H1 (cell line): ENCODE results near the gene CIITA. TPM values are rescaled to one million over a fixed set of nuclear protein-coding genes. Genes with fewer than 3 reads are reported as not detected.
"Not testable (repeated sequence)": the region's sequence is repeated elsewhere in the genome, so short reads cannot be mapped to it uniquely, and the experiment has no call there.

ENCODE experiments used
- CTCF ChIA-PET: fragments of 300-600 bp; sonication (Branson Sonifier 250); formaldehyde crosslinking; loops from one replicate; lab custom pipeline; 2021; ENCODE audit not compliant: partially characterized antibody; lab: Charles Lee
- POLR2A ChIA-PET: fragments of 300-600 bp; sonication (Branson Sonifier 250); formaldehyde crosslinking; loops from one replicate; lab custom pipeline; 2021; ENCODE audit warnings: inconsistent platforms; ENCODE audit not compliant: partially characterized antibody; lab: Charles Lee
- DNase-seq, 2 experiments: peaks; one replicate each; pipeline versions ENCODE4 v3.0.0 to v3.0.0-alpha.2; 2010 to 2022; ENCODE audit warnings: low spot score in 2 of 2, low read depth in 1 of 2, mixed read lengths in 1 of 2
- FAIRE-seq: peaks from 2 replicates; lab custom pipeline; 2011; peaks lifted over from hg19 to GRCh38; lab: Jason Lieb, UNC
- H2AFZ ChIP-seq: 2 replicates; pipeline ENCODE4 v1.8.1; 2012; ENCODE audit warnings: low read length, inconsistent platforms
- H2AK5ac ChIP-seq: 2 replicates; pipeline ENCODE4 v1.6.1; 2013; ENCODE audit warnings: low read depth, low read length
- H2BK120ac ChIP-seq: replicated peaks from 2 replicates; pipeline ENCODE3; 2013; ENCODE audit warnings: low read depth, low read length, inconsistent platforms
- H2BK12ac ChIP-seq: 2 replicates; pipeline ENCODE4 v1.6.1; 2013; ENCODE audit warnings: low read depth, low read length
- H2BK15ac ChIP-seq: 2 replicates; pipeline ENCODE4 v1.6.1; 2013; ENCODE audit warnings: low read length
- H2BK20ac ChIP-seq: 2 replicates; pipeline ENCODE4 v1.6.1; 2013; ENCODE audit warnings: low read length
- H2BK5ac ChIP-seq: 2 replicates; pipeline ENCODE4 v1.6.1; 2013; ENCODE audit warnings: low read depth, low read length
- H3K14ac ChIP-seq: 2 replicates; pipeline ENCODE4 v1.6.1; 2013; ENCODE audit warnings: inconsistent platforms; ENCODE audit not compliant: insufficient read length
- H3K18ac ChIP-seq: 2 replicates; pipeline ENCODE4 v1.6.1; 2013; ENCODE audit warnings: low read length; ENCODE audit errors: extremely low read depth
- H3K23ac ChIP-seq: 2 replicates; pipeline ENCODE4 v1.6.1; 2013; ENCODE audit warnings: inconsistent platforms; ENCODE audit not compliant: insufficient read length
- H3K23me2 ChIP-seq: 2 replicates; pipeline ENCODE4 v1.6.1; 2013; ENCODE audit warnings: low read depth, low read length
- H3K27ac ChIP-seq: 2 replicates; pipeline ENCODE4 v1.6.1; 2011; ENCODE audit warnings: low read depth, low read length, inconsistent platforms
- H3K27me3 ChIP-seq, 4 experiments: replicated peaks in 1 of 4; 1 replicate in 1 of 4; 2 replicates in 3 of 4; pipeline versions ENCODE4 v1.6.1 to v1.8.1; 2011 to 2013; ENCODE audit warnings: low read length in 3 of 4, mild to moderate bottlenecking in 3 of 4, inconsistent platforms in 2 of 4, mixed read lengths in 2 of 4, moderate library complexity in 1 of 4; ENCODE audit not compliant: control insufficient read depth in 3 of 4, insufficient read depth in 3 of 4; ENCODE audit errors: extremely low read depth in 1 of 4
- H3K36me3 ChIP-seq, 4 experiments: 2 replicates each; pipeline versions ENCODE4 v1.6.1 to v1.8.1; 2011 to 2013; ENCODE audit warnings: mild to moderate bottlenecking in 4 of 4, low read length in 3 of 4, moderate library complexity in 2 of 4, control low read depth in 1 of 4, inconsistent platforms in 1 of 4; ENCODE audit not compliant: insufficient read depth in 4 of 4, control insufficient read depth in 2 of 4
- H3K4ac ChIP-seq: replicated peaks from 2 replicates; pipeline ENCODE3; 2013; ENCODE audit warnings: low read length, low read depth, mixed read lengths, inconsistent platforms; ENCODE audit not compliant: insufficient read length
- H3K4me1 ChIP-seq, 4 experiments: replicated peaks in 1 of 4; 1 replicate in 1 of 4; 2 replicates in 3 of 4; pipeline versions ENCODE4 v1.6.1 to v1.8.1; 2011 to 2013; ENCODE audit warnings: low read length in 3 of 4, inconsistent platforms in 2 of 4, mixed read lengths in 1 of 4; ENCODE audit not compliant: insufficient read depth in 4 of 4, control insufficient read depth in 3 of 4
- H3K4me2 ChIP-seq, 2 experiments: 2 replicates each; pipeline versions ENCODE4 v1.6.1 to v1.8.1; 2011 to 2013; ENCODE audit warnings: low read depth in 2 of 2, low read length in 2 of 2, control low read depth in 1 of 2, inconsistent platforms in 1 of 2, mild to moderate bottlenecking in 1 of 2; ENCODE audit not compliant: insufficient read depth in 1 of 2
- H3K4me3 ChIP-seq, 4 experiments: fragments of 200-600, 300-600 bp in 1 of 4; sonication (generic), shearing (Covaris generic), sonication (Bioruptor Twin) in 1 of 4; 2 replicates each; pipeline versions ENCODE4 v1.5.1 to v1.8.1; 2011 to 2016; ENCODE audit warnings: low read length in 4 of 4, low read depth in 3 of 4, control low read depth in 2 of 4, inconsistent platforms in 2 of 4, mild to moderate bottlenecking in 2 of 4, mixed read lengths in 1 of 4, moderate library complexity in 1 of 4; ENCODE audit not compliant: insufficient read depth in 2 of 4; ENCODE audit errors: extremely low read depth in 1 of 4
- H3K56ac ChIP-seq: replicated peaks from 2 replicates; pipeline ENCODE3; 2013; ENCODE audit warnings: low read depth, mild to moderate bottlenecking, mixed read lengths, low read length, inconsistent platforms; ENCODE audit not compliant: insufficient read length
- H3K79me1 ChIP-seq: 2 replicates; pipeline ENCODE4 v1.6.1; 2013; ENCODE audit warnings: low read depth, low read length, control low read depth
- H3K79me2 ChIP-seq, 2 experiments: 2 replicates each; pipeline versions ENCODE4 v1.6.1 to v1.8.1; 2012 to 2013; ENCODE audit warnings: low read length in 2 of 2, mild to moderate bottlenecking in 2 of 2, inconsistent platforms in 1 of 2; ENCODE audit not compliant: insufficient read depth in 2 of 2, control insufficient read depth in 1 of 2
- H3K9ac ChIP-seq, 4 experiments: replicated peaks in 1 of 4; 1 replicate in 1 of 4; 2 replicates in 3 of 4; pipeline versions ENCODE4 v1.6.1 to v1.8.1; 2011 to 2013; ENCODE audit warnings: low read depth in 3 of 4, low read length in 3 of 4, control low read depth in 2 of 4, mild to moderate bottlenecking in 2 of 4, moderate library complexity in 2 of 4, inconsistent platforms in 1 of 4; ENCODE audit errors: extremely low read depth in 1 of 4
- H3K9me3 ChIP-seq, 2 experiments: 2 replicates each; pipeline versions ENCODE4 v1.6.1 to v1.8.1; 2012 to 2013; ENCODE audit warnings: mild to moderate bottlenecking in 2 of 2, moderate library complexity in 2 of 2, control low read depth in 1 of 2, inconsistent platforms in 1 of 2, low read depth in 1 of 2, low read length in 1 of 2, mixed read lengths in 1 of 2; ENCODE audit not compliant: insufficient read depth in 2 of 2
- H4K20me1 ChIP-seq, 2 experiments: replicated peaks in 1 of 2; 2 replicates each; pipeline versions ENCODE3 to v1.8.1; 2011 to 2013; ENCODE audit warnings: inconsistent platforms in 2 of 2, low read length in 2 of 2, mild to moderate bottlenecking in 1 of 2; ENCODE audit not compliant: insufficient read depth in 2 of 2, control insufficient read depth in 1 of 2
- H4K5ac ChIP-seq: 2 replicates; pipeline ENCODE4 v1.6.1; 2013; ENCODE audit warnings: low read length, low read depth, mixed read lengths, inconsistent platforms; ENCODE audit not compliant: insufficient read length
- H4K8ac ChIP-seq: 2 replicates; pipeline ENCODE4 v1.8.0; 2013; ENCODE audit warnings: mild to moderate bottlenecking, moderate library complexity, low read length, inconsistent platforms; ENCODE audit not compliant: insufficient read depth; ENCODE audit errors: extremely low read depth
- H4K91ac ChIP-seq: replicated peaks from 2 replicates; pipeline ENCODE3; 2013; ENCODE audit warnings: low read length, mixed read lengths, inconsistent platforms; ENCODE audit not compliant: insufficient read length
- WGBS, 2 experiments: shearing (Covaris generic) in 1 of 2; methylation state at CpG; one replicate each; pipeline versions ENCODE4 v1.1.6 to v1.1.7; 2013 to 2015; ENCODE audit warnings: low lambda C conversion rate in 2 of 2, mixed read lengths in 2 of 2, inconsistent platforms in 1 of 2, low coverage in 1 of 2, missing lambda C conversion rate in 1 of 2; ENCODE audit not compliant: insufficient replicate concordance in 2 of 2, insufficient coverage in 1 of 2, insufficient read length in 1 of 2; ENCODE audit errors: extremely low coverage in 1 of 2, missing lambda C conversion rate in 1 of 2; 5-methylcytosine and 5-hydroxymethylcytosine counted together
- polyA plus RNA-seq, 7 experiments: library from polyadenylated mRNA; depleted of rRNA in 3 of 7; stranded (reverse) in 5 of 7; unstranded in 2 of 7; fragments of >200 nt in 5 of 7; fragments of 200-250 nt in 2 of 7; gene quantifications; 1 replicate in 5 of 7; 2 replicates in 1 of 7; 4 replicates in 1 of 7; pipeline versions ENCODE4 v1.2.1 to v1.2.3, GENCODE V29; 2011 to 2013; ENCODE audit warnings: missing spikeins in 2 of 7, mixed read lengths in 2 of 7
- total RNA-seq: library from RNA; stranded (reverse); fragmentation: NEBNext Ultra II Directional; extraction: Animal tissue kit (Norgen Biotek cat#: 25700); gene quantifications from 2 replicates; pipeline ENCODE4 v1.2.1, GENCODE V29; 2021

CIITA gene
- total and polyA plus RNA-seq, 2 of the 8 experiments (the other 6 are each of a cell fraction or from before 2014, with no cell fraction given) = 0.07 to 0.17 TPM

DNA sequence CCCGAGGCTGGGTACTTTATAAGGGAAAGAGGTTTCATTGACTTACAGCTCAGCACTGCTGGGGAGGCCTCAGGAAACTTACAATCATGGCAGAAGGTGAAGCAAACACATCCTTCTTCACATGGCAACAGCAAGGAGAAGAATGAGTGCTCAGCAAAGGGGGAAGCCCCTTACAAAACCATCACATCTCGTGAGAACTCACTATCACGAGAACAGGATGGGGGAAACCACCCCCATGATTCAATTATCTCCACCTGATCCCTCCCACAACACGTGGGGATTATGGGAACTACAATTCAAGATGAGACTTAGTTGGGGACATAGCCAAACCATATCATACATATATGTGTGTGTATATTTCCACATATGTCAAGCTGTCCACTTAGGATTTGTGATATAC, 89.6 kb downstream of the CIITA start:
- CTCF ChIA-PET = interaction anchor here (0.6 to 8.2 kb wide), 7 partner anchors 14 to 458 kb away, joined by 3 to 117 read pairs (median 4); no protein-coding TSS in a partner anchor
- FAIRE-seq, H3K4me2 ChIP-seq: not testable (repeated sequence)

More for the DNA sequence above, 89.6 kb downstream of the CIITA start:
- H3K4me1 ChIP-seq, H4K8ac ChIP-seq, H4K91ac ChIP-seq, H2BK120ac ChIP-seq, H3K79me2 ChIP-seq, H4K20me1 ChIP-seq, H3K4ac ChIP-seq, H3K23me2 ChIP-seq, H2BK5ac ChIP-seq, H3K9me3 ChIP-seq, H3K27me3 ChIP-seq, H3K23ac ChIP-seq, H4K5ac ChIP-seq, H3K9ac ChIP-seq, H2AFZ ChIP-seq, H3K36me3 ChIP-seq, H3K56ac ChIP-seq, H3K27ac ChIP-seq, H2BK15ac ChIP-seq, POLR2A ChIA-PET, H3K14ac ChIP-seq, DNase-seq, H2BK20ac ChIP-seq, H2AK5ac ChIP-seq, H3K4me3 ChIP-seq, H3K79me1 ChIP-seq, H3K18ac ChIP-seq, H2BK12ac ChIP-seq: not testable (repeated sequence)
- WGBS, 2 experiments = 95% methylated on average over 4 of the region's 4 CpGs; no CpG with 5 or more reads in 1 of the 2 experiments
